GM08714 (cell line): ENCODE data around the gene HOXC11.

Source experiments
- H3K4me3 ChIP-seq: fragments of 200-500 bp; sonication (Bioruptor generic); 2 replicates; pipeline ENCODE4 v1.5.1; 2014; ENCODE audit warnings: mild to moderate bottlenecking, low read length, inconsistent platforms
- ZNF274 ChIP-seq: IDR thresholded peaks from 2 replicates; pipeline ENCODE4 v1.6.1; 2012; ENCODE audit warnings: mild to moderate bottlenecking, low read depth, low read length

Gene HOXC11

DNA sequence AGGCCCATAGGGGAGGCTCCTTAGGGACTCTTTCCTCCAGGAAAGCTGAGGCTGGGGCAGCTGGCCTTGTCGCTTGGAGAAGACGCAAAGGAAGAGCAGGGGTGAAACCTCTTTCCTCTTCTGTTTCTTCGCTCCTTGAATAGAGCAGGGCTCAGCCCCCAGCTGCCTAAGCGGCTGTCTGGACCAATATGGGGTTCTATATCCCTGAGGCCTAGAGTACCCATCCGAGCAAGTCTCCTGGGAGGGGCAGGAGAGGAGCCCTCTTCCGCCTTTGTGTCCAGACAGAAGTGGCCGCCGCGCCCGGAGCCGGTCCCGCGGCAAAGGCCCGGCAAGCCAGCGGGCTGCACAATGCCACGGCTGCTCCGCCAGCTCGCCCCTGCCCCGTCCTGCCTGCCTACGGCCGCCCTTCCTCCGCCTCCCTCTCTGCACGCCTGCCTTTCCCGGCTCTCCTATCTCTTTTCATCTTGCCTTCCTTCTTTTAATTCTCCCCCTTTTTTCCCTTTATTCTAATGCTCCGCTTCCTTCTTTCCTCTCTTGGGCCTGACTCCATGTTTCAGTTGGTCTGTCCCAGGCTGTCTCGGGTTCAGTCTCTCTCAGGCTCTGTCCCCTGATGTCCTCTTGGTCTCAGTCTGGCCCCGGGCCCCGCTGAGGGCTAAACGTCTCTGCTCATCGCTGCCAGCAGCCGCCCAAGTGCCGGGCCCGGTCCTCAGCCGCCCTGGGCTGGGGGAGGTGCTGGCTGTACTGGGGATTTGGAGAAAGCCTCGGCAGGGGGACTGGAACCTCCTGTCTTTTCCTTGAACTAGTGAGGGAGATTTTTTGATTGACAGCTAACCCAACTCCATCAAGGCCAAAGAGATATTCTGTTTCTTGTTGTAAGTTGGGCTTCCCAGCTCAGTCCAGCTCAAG is 24.5 kb downstream of the HOXC11 start:
- TF ChIP-seq ZNF274 = no peak
- no peak overlapping the region for H3K4me3 ChIP-seq

DNA sequence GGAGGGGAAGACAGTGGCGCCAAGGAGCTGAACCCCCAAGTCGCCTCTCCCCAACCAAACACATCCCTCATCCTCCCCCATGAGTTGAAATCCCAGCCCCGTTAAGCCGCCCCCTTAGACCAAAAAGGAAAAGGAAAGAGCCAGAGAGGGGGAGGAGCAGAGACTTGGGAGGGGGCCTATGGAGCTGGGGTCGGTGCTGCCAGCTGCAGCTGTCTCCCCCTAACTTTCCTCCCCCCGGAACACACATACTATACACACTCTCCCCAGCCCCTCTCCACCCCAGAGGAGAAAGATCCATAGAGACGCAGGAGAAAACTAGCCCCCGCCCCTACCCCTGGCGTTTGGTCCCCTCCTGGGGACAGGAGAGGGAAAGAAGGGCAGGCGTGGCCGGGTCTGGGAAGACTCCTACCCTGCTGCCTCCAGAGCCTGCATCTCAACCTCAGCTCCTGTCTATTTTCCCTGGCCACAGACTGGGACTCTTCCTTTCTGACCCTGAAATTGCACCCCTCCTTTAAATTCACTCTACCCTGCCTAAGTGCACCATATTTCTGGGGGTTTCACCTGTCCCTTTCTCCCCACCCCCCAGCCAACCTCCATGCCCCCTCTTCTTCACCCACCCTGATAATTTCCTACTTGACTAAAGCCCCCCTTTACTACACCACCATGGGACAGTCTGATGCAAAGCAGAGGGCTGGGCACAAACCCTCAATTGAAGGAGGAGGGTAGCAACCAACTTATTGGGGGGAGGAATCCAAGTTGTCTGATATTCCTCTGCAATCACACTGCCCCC is 25.4 kb downstream of the HOXC11 start:
- H3K4me3 ChIP-seq = no peak overlapping the region
- no peak for TF ChIP-seq ZNF274

- H3K4me3 ChIP-seq = no peak overlapping the region
- TF ChIP-seq ZNF274 = no peak
Observed at GRCh38 chr12:53998900-53999236, 25.9 kb downstream of the HOXC11 start.

GRCh38 chr12:53999559-54000115 is 26.7 kb downstream of the HOXC11 start:
- TF ChIP-seq ZNF274 = no peak
- H3K4me3 ChIP-seq = peak overlapping the region; percentile 8; the same call in 1 of the 2 replicates

GRCh38 chr12:54000116-54001114 is 27.5 kb downstream of the HOXC11 start, which contains the start of gene HOXC9:
TSS of gene HOXC9 (plus strand) at chr12:54000161. CDS start at chr12:54000189, 28 bp downstream.
- TF ChIP-seq ZNF274 = no peak
- peak within 1 kb of the TSS; percentile 8; the same call in 1 of the 2 replicates for H3K4me3 ChIP-seq

DNA sequence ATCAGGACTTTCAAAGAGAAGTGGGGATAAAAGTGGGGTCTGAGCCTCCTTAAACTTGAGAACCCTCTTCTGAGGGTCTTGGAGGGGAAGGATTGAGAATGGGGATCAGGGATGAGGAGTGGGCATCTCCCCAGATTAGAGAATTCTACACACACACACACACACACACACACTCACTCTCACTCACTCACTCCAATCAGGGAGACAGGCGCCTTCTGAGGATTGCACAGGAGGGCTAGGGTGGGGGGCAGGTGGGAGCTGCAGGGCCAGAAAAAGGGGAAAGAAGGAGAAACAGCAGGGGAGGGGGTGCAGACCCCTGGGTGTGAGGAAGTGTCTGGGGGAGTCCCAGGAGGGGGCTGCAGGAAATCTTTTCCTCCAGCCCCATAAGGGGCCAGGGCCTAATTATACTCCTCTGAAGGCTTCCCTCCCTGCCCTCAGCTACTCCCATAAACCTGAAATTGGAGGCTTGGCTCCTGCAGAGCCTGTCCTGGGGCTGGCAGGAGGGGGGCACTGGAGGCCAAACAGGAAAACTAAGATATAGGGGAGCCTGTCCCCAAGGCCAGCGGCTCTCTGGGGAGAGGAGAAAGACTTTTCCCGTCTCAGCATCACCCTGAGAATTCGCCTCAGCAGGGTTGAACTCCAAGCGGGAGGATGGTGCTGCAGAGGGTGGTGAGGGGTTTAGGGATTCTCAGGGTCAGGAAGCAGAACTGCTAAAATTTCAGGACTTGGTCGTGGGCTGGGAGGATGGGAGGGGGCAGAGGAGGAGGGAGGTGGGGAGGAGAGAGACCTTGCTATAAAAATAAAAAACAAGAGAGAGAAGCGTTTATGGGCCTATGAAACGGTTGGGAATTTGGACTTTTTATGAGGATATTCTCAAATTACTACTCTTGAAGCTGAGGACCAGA is 28.6 kb downstream of the HOXC11 start:
- H3K4me3 ChIP-seq = no peak overlapping the region
- TF ChIP-seq ZNF274 = no peak

DNA sequence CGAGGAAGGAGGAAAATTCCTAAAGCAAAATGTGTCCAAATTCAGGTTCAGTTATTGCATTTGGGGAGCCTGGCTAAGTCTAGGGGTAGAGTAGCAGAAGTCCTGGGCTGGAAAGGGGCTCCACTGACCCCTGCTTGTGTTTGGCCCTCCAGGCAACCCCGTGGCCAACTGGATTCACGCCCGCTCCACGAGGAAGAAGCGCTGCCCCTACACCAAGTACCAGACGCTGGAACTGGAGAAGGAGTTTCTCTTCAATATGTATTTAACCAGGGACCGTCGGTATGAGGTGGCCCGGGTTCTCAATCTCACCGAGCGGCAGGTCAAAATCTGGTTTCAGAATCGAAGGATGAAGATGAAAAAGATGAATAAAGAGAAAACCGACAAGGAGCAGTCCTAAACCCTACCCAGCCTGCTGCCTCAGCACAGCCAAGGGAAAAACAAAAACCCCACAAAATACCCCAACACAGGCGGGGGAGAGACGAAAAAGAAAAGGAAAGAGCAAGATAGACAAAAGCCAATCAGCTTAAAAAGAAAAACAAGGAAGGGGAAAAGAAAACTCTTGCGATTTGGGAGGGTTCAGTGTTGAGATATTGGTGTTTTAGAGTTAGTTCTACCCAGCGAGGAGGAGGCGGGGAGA is 29.5 kb downstream of the HOXC11 start:
- no peak overlapping the region for H3K4me3 ChIP-seq
- no peak for TF ChIP-seq ZNF274

- no peak overlapping the region for H3K4me3 ChIP-seq
- TF ChIP-seq ZNF274 = no peak
Observed at GRCh38 chr12:54002915-54003389, 30.0 kb downstream of the HOXC11 start.

- no peak overlapping the region for H3K4me3 ChIP-seq
- TF ChIP-seq ZNF274 = no peak
Observed at GRCh38 chr12:54003625-54004024, 30.7 kb downstream of the HOXC11 start.

- TF ChIP-seq ZNF274 = no peak
- H3K4me3 ChIP-seq = no peak overlapping the region
Observed at GRCh38 chr12:54004063-54004840, 31.3 kb downstream of the HOXC11 start.

GRCh38 chr12:54004841-54005530 is 32.1 kb downstream of the HOXC11 start:
- no peak for TF ChIP-seq ZNF274
- no peak overlapping the region for H3K4me3 ChIP-seq
